Astrocyte (in vitro differentiated cells and primary cell): Measurements from ENCODE around the gene GALNS. TPM values are rescaled to one million over a fixed set of nuclear protein-coding genes. Genes with fewer than 3 reads are reported as not detected.

ENCODE experiments used
- DNase-seq: peaks from one replicate; pipeline ENCODE4 v3.0.0-alpha.2; 2010; ENCODE audit warnings: low read depth
- FAIRE-seq: peaks from 2 replicates; lab custom pipeline; 2011; peaks lifted over from hg19 to GRCh38; lab: Jason Lieb, UNC
- H2AFZ ChIP-seq: 2 replicates; pipeline ENCODE4 v1.6.0; 2012; ENCODE audit warnings: low read depth, low read length, inconsistent platforms
- H3K27ac ChIP-seq: 2 replicates; pipeline ENCODE4 v1.5.1; 2011; ENCODE audit warnings: low read depth, low read length, inconsistent platforms
- H3K27me3 ChIP-seq: 2 replicates; pipeline ENCODE4 v1.6.0; 2011; ENCODE audit warnings: low read length, inconsistent platforms; ENCODE audit not compliant: insufficient read depth
- H3K36me3 ChIP-seq: 2 replicates; pipeline ENCODE4 v1.5.1; 2011; ENCODE audit warnings: low read length, inconsistent platforms; ENCODE audit not compliant: insufficient read depth
- H3K4me1 ChIP-seq: 2 replicates; pipeline ENCODE4 v1.5.1; 2011; ENCODE audit warnings: low read length, inconsistent platforms; ENCODE audit not compliant: insufficient read depth
- H3K4me2 ChIP-seq: 2 replicates; pipeline ENCODE4 v1.6.0; 2012; ENCODE audit warnings: low read length, inconsistent platforms
- H3K4me3 ChIP-seq: 2 replicates; pipeline ENCODE4 v1.5.1; 2011; ENCODE audit warnings: low read depth, mild to moderate bottlenecking, low read length, inconsistent platforms; ENCODE audit not compliant: insufficient read depth
- H3K79me2 ChIP-seq: 2 replicates; pipeline ENCODE4 v1.6.0; 2012; ENCODE audit warnings: mild to moderate bottlenecking, low read length, inconsistent platforms; ENCODE audit not compliant: insufficient read depth
- H3K9ac ChIP-seq: 2 replicates; pipeline ENCODE4 v1.6.0; 2012; ENCODE audit warnings: mild to moderate bottlenecking, low read length, inconsistent platforms
- H3K9me3 ChIP-seq: 2 replicates; pipeline ENCODE4 v1.5.1; 2012; ENCODE audit warnings: low read depth, mild to moderate bottlenecking, low read length, inconsistent platforms; ENCODE audit not compliant: insufficient read depth
- H4K20me1 ChIP-seq: 2 replicates; pipeline ENCODE4 v1.6.0; 2012; ENCODE audit warnings: low read length, inconsistent platforms; ENCODE audit not compliant: insufficient read depth
- H3K27ac Mint-ChIP-seq: one replicate; pipeline ENCODE4 v1.8.0; 2021; ENCODE audit warnings: mild to moderate bottlenecking, mixed read lengths; ENCODE audit not compliant: unreplicated experiment
- H3K27me3 Mint-ChIP-seq: one replicate; pipeline ENCODE4 v1.8.0; 2021; ENCODE audit warnings: low read depth, mixed read lengths; ENCODE audit not compliant: unreplicated experiment
- H3K36me3 Mint-ChIP-seq: one replicate; pipeline ENCODE4 v1.8.0; 2021; ENCODE audit warnings: low read depth, mixed read lengths; ENCODE audit not compliant: unreplicated experiment
- H3K4me1 Mint-ChIP-seq: one replicate; pipeline ENCODE4 v1.8.0; 2021; ENCODE audit warnings: low read depth, mixed read lengths; ENCODE audit not compliant: unreplicated experiment
- H3K4me3 Mint-ChIP-seq: one replicate; pipeline ENCODE4 v1.8.0; 2021; ENCODE audit warnings: mild to moderate bottlenecking, moderate library complexity, mixed read lengths; ENCODE audit not compliant: unreplicated experiment
- H3K9me3 Mint-ChIP-seq: one replicate; pipeline ENCODE4 v1.8.0; 2021; ENCODE audit warnings: mild to moderate bottlenecking, mixed read lengths; ENCODE audit not compliant: unreplicated experiment
- EZH2 ChIP-seq: IDR thresholded peaks from 2 replicates; pipeline ENCODE4 v1.6.1; 2012; ENCODE audit warnings: mild to moderate bottlenecking, low read length, inconsistent platforms; ENCODE audit not compliant: insufficient read depth
- total RNA-seq: library from RNA; stranded (reverse); gene quantifications from 2 replicates; pipeline ENCODE4 v1.2.1, GENCODE V29; 2021
- TF ChIP-seq, protein P1 (sequence below): IDR thresholded peaks from 2 replicates; pipeline ENCODE4 v1.5.1; 2011; ENCODE audit warnings: low read depth, mild to moderate bottlenecking, inconsistent platforms, low read length, moderate library complexity; ENCODE audit not compliant: insufficient read depth

Gene GALNS
- total RNA-seq, 1 donor from 2014 or later, result 31.7 TPM

- Histone ChIP-seq H3K9ac (no peak overlapping the region), H3K27me3 (no peaks in the 10 kb centered on the region), H3K4me2 (no peak overlapping the region), H3K79me2 (no peaks in the 10 kb centered on the region), H3K9me3 (no peaks in the 10 kb centered on the region), H3K4me1 (no peaks in the 10 kb centered on the region), H3K27ac (no peak overlapping the region), H3K36me3 (no peaks in the 10 kb centered on the region), H2AFZ (no peak overlapping the region), H4K20me1 (no peaks in the 10 kb centered on the region), H3K4me3 (no peak overlapping the region)
- Mint-ChIP-seq H3K27me3 (no peaks in the 10 kb centered on the region), H3K4me1 (no peaks in the 10 kb centered on the region), H3K36me3 (peaks cover 9% of the 10 kb centered on the region), H3K27ac (no peak overlapping the region), H3K9me3 (no peaks in the 10 kb centered on the region), H3K4me3 (no peak overlapping the region)
- FAIRE-seq, result no peak
- TF ChIP-seq EZH2, result no peak
- TF ChIP-seq, protein P1, sequence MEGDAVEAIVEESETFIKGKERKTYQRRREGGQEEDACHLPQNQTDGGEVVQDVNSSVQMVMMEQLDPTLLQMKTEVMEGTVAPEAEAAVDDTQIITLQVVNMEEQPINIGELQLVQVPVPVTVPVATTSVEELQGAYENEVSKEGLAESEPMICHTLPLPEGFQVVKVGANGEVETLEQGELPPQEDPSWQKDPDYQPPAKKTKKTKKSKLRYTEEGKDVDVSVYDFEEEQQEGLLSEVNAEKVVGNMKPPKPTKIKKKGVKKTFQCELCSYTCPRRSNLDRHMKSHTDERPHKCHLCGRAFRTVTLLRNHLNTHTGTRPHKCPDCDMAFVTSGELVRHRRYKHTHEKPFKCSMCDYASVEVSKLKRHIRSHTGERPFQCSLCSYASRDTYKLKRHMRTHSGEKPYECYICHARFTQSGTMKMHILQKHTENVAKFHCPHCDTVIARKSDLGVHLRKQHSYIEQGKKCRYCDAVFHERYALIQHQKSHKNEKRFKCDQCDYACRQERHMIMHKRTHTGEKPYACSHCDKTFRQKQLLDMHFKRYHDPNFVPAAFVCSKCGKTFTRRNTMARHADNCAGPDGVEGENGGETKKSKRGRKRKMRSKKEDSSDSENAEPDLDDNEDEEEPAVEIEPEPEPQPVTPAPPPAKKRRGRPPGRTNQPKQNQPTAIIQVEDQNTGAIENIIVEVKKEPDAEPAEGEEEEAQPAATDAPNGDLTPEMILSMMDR, result no peak
- DNase-seq, result no peak
These were observed 34.3 kb downstream of the GALNS start for GRCh38 chr16:88822281-88823040.

DNA sequence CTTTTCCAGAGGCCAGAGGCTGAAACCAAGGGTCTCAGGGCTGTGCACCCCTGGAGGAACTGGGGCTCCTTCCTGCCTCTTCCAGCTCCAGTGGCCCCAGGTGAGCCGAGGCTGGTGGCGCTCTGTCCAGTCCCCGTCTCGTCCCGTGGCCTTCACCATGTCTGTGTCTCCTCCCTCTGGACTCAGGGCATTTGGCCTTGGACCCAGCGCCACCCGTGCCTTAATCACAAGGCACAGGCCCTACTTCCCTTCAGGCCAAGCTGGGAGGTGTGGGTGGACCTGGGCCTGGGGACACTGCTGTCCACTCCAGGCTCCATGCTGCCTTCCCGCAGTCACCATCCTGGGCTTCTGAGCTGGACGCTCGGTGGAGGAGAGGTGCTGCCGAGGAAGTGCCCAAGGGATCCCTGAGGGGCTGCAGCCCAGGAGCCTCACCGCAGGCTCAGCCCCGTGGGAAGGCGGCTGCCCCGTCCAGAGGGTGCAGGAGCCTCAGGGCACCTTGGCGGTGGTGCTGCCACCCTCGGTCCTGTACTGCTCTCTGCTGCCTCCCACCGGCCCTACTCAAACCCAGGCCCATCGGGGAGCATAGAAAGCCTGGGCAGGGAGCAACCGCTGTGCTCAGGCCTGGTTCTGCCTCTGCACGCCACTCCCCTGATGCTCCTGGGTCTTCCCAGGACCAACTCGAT lies 35.4 kb downstream of the GALNS start:
- no peak overlapping the region for H3K9ac ChIP-seq
- no peaks in the 10 kb centered on the region for H3K27me3 ChIP-seq
- no peaks in the 10 kb centered on the region for H3K79me2 ChIP-seq
- Mint-ChIP-seq H3K9me3 (no peaks in the 10 kb centered on the region), H3K36me3 (peaks cover 9% of the 10 kb centered on the region), H3K4me3 (no peak overlapping the region), H3K27ac (no peak overlapping the region), H3K4me1 (no peaks in the 10 kb centered on the region), H3K27me3 (no peaks in the 10 kb centered on the region)
- TF ChIP-seq, protein P1, result no peak
- TF ChIP-seq EZH2, result no peak
- no peak overlapping the region for H3K27ac ChIP-seq
- no peak overlapping the region for H3K4me2 ChIP-seq
- no peak overlapping the region for H3K4me3 ChIP-seq
- H2AFZ ChIP-seq, result no peak overlapping the region
- no peaks in the 10 kb centered on the region for H4K20me1 ChIP-seq
- H3K36me3 ChIP-seq, result no peaks in the 10 kb centered on the region
- DNase-seq (no peak), FAIRE-seq (no peak)
- no peaks in the 10 kb centered on the region for H3K9me3 ChIP-seq
- H3K4me1 ChIP-seq, result no peaks in the 10 kb centered on the region
